ENCODE results near the gene HOXA6.

DNA sequence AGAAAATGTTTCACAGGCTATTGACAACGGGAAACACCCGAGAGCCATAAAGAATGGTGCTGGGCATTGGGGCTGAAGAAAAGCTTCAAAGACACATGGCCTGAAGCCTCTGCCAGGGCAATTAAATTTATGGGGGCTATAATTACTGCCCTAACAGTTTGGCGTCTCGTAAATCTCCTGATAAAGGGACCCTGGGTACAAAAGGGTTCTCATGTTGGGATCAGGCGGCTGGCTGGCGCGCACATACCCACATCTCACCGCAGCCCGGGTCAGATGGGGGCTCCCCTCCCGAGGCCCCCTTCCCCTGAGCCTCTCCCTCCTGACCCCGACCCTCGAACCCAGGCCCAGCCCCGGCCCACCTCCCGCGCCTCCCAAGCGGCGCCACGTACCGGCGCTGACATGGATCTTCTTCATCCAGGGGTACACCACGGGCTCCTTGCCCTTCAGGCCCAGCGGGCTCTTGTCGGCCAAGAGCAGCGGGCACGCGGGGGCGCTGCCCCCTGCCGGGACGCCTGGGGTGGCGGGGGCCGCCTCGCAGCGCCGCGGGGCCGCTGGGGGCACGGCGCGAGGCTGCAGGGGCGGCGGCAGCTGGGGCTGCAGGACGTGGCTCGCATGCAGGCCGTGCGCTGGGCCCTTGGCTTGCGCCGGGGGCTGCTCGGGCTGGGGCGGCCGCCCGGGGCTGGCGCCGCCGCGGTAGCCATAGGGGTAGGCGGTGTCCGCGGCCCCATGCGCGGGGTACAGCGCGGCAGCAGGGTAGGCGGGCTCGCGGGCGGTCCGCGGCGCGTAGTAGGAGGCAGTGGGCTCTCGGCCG is 17.6 kb downstream of the HOXA6 start:
- TF ChIP-seq, protein P1, sequence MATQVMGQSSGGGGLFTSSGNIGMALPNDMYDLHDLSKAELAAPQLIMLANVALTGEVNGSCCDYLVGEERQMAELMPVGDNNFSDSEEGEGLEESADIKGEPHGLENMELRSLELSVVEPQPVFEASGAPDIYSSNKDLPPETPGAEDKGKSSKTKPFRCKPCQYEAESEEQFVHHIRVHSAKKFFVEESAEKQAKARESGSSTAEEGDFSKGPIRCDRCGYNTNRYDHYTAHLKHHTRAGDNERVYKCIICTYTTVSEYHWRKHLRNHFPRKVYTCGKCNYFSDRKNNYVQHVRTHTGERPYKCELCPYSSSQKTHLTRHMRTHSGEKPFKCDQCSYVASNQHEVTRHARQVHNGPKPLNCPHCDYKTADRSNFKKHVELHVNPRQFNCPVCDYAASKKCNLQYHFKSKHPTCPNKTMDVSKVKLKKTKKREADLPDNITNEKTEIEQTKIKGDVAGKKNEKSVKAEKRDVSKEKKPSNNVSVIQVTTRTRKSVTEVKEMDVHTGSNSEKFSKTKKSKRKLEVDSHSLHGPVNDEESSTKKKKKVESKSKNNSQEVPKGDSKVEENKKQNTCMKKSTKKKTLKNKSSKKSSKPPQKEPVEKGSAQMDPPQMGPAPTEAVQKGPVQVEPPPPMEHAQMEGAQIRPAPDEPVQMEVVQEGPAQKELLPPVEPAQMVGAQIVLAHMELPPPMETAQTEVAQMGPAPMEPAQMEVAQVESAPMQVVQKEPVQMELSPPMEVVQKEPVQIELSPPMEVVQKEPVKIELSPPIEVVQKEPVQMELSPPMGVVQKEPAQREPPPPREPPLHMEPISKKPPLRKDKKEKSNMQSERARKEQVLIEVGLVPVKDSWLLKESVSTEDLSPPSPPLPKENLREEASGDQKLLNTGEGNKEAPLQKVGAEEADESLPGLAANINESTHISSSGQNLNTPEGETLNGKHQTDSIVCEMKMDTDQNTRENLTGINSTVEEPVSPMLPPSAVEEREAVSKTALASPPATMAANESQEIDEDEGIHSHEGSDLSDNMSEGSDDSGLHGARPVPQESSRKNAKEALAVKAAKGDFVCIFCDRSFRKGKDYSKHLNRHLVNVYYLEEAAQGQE (IDR thresholded peaks at IDR 0.05; ENCODE audit: insufficient read depth in 1 of 2, low read depth in 2 of 2, low read length in 1 of 2): no peak
- TF ChIP-seq POLR2AphosphoS5 (IDR thresholded peaks at IDR 0.05; ENCODE audit: low read depth, low read length): no peak

Data from Panc1 (cell line).